ENCODE data around the gene RGS2. TPM values are rescaled to one million over a fixed set of nuclear protein-coding genes. Genes with fewer than 3 reads are reported as not detected.

The RGS2 gene
- total RNA-seq, 2 donors from 2014 or later, result 14.1 to 14.2 TPM

DNA sequence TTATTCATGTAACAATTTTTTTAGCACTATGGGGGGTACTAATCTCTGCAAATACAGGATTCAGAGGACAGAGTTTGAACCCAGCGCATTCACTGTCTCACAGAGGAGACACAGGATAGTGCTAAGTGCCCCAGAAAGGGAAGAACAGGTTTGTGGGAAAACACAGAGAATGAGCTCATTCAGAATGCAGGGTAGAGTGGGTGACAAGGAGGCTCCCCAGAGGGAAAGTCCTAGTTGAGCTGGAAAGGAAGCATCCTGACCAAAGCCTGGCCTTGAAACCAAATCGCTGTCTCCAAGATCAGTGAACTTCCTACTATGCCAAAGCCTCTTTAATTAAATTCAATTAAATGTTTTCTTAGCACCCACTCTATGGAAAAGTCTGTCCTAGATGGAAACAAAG is 19.0 kb upstream of the RGS2 start:
- H3K27me3 Mint-ChIP-seq (ENCODE audit: insufficient read depth), result no peaks in the 10 kb centered on the region
- DNase-seq, result no peak
- Histone ChIP-seq H3K27ac (ENCODE audit: low read depth, low read length) (no peak overlapping the region), H3K9me3 (ENCODE audit: control insufficient read depth, low read length) (no peaks in the 10 kb centered on the region), H3K36me3 (ENCODE audit: control insufficient read depth, insufficient read depth, low read length) (no peaks in the 10 kb centered on the region), H3K4me1 (ENCODE audit: control insufficient read depth, insufficient read depth, low read length) (no peaks in the 10 kb centered on the region), H3K27me3 (ENCODE audit: control insufficient read depth, insufficient read depth, low read length, poor library complexity, severe bottlenecking) (no peaks in the 10 kb centered on the region), H3K9ac (ENCODE audit: extremely low read depth, low read length, poor library complexity, severe bottlenecking) (no peak overlapping the region), H3K4me3 (ENCODE audit: low read length) (no peak overlapping the region)
- H3K36me3 Mint-ChIP-seq (ENCODE audit: low read depth), result no peaks in the 10 kb centered on the region
- TF ChIP-seq, protein P1, sequence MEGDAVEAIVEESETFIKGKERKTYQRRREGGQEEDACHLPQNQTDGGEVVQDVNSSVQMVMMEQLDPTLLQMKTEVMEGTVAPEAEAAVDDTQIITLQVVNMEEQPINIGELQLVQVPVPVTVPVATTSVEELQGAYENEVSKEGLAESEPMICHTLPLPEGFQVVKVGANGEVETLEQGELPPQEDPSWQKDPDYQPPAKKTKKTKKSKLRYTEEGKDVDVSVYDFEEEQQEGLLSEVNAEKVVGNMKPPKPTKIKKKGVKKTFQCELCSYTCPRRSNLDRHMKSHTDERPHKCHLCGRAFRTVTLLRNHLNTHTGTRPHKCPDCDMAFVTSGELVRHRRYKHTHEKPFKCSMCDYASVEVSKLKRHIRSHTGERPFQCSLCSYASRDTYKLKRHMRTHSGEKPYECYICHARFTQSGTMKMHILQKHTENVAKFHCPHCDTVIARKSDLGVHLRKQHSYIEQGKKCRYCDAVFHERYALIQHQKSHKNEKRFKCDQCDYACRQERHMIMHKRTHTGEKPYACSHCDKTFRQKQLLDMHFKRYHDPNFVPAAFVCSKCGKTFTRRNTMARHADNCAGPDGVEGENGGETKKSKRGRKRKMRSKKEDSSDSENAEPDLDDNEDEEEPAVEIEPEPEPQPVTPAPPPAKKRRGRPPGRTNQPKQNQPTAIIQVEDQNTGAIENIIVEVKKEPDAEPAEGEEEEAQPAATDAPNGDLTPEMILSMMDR (conservative IDR thresholded peaks at IDR 0.05), result no peak
- no peak overlapping the region for H3K4me3 Mint-ChIP-seq
- no peaks in the 10 kb centered on the region for H3K9me3 Mint-ChIP-seq
- 88 to 100% methylated on average over 1 to 2 of the region's 2 CpGs for WGBS, 2 experiments (ENCODE audit: insufficient coverage in 1 of 2, insufficient read length in 1 of 2)
- H3K4me1 Mint-ChIP-seq, result peaks cover 13% of the 10 kb centered on the region
- no peak overlapping the region for H3K27ac Mint-ChIP-seq

DNA sequence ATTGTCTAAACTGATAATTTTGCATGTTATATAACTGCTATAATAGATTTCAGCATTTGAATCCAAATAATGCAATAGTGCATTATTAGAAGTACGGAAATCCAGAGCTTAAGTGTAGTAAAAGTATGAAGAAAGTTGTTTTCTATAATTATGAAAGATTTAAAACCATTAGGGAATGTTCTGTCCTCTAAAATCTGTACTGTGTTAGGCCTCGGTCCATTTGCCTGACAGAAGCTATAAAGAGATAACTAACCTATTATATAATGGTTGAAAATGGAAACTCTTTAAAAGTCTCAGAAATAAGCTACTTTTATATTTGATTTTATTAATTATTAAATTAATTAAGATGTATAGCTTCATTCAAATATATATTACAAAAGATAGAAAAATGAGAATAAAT is 16.2 kb upstream of the RGS2 start:
- no peak overlapping the region for H3K27ac ChIP-seq (ENCODE audit: low read depth, low read length)
- peaks cover 18% of the 10 kb centered on the region for H3K4me1 Mint-ChIP-seq
- H3K36me3 ChIP-seq (ENCODE audit: control insufficient read depth, insufficient read depth, low read length), result no peaks in the 10 kb centered on the region
- no peaks in the 10 kb centered on the region for H3K27me3 ChIP-seq (ENCODE audit: control insufficient read depth, insufficient read depth, low read length, poor library complexity, severe bottlenecking)
- TF ChIP-seq, protein P1 (conservative IDR thresholded peaks at IDR 0.05), result no peak
- DNase-seq, result no peak
- H3K4me3 Mint-ChIP-seq, result no peak overlapping the region
- H3K27ac Mint-ChIP-seq, result no peak overlapping the region
- H3K9me3 ChIP-seq (ENCODE audit: control insufficient read depth, low read length), result no peaks in the 10 kb centered on the region
- H3K9me3 Mint-ChIP-seq, result no peaks in the 10 kb centered on the region
- H3K27me3 Mint-ChIP-seq (ENCODE audit: insufficient read depth), result no peaks in the 10 kb centered on the region
- H3K4me3 ChIP-seq (ENCODE audit: low read length), result no peak overlapping the region
- 90% methylated on average over 2 of the region's 2 CpGs; no CpG with 5 or more reads in 1 of the 2 experiments for WGBS, 2 experiments (ENCODE audit: insufficient coverage in 1 of 2, insufficient read length in 1 of 2)
- no peaks in the 10 kb centered on the region for H3K36me3 Mint-ChIP-seq (ENCODE audit: low read depth)
- no peaks in the 10 kb centered on the region for H3K4me1 ChIP-seq (ENCODE audit: control insufficient read depth, insufficient read depth, low read length)
- H3K9ac ChIP-seq (ENCODE audit: extremely low read depth, low read length, poor library complexity, severe bottlenecking), result no peak overlapping the region

DNA sequence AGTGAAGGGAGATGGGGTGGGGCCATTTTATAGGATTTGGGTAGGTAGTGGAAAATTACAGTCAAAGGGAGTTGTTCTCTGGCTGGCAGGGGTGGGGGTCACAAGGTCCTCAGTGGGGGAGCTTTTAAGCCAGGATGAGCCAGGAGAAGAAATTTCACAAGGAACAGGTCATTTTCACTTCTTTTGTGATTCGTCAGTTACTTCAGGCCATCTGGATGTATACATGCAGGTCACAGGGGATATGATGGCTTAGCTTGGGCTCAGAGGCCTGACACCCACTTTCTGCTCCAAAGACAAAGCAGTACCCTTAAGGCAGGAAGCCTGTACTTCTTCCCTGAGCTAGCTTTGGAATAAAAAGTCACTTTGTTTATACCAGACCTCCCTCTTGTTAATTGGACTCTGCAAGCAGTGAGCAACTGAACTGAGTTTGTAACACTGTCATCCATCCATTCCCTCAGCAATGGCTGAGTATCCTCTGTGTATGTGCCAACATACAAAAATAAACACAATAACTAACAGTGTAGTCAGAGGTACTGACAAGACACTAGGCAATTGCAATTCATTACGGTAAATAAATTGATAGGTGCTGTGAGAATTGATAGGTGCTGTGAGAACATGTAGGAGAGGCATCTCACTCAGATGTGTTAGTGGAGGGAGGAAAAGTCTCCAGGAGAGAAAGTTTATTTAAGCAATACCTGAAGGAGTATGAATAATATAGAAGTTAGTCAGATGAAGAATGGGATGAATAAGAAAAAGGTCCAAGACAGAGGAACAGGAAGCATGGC is 14.7 kb upstream of the RGS2 start:
- Mint-ChIP-seq H3K9me3 (no peaks in the 10 kb centered on the region), H3K4me1 (peaks cover 18% of the 10 kb centered on the region), H3K27ac (peak overlapping the region; percentile 4), H3K4me3 (no peak overlapping the region), H3K36me3 (ENCODE audit: low read depth) (no peaks in the 10 kb centered on the region), H3K27me3 (ENCODE audit: insufficient read depth) (no peaks in the 10 kb centered on the region)
- Histone ChIP-seq H3K9ac (ENCODE audit: extremely low read depth, low read length, poor library complexity, severe bottlenecking) (no peak overlapping the region), H3K9me3 (ENCODE audit: control insufficient read depth, low read length) (no peaks in the 10 kb centered on the region), H3K4me3 (ENCODE audit: low read length) (no peak overlapping the region), H3K36me3 (ENCODE audit: control insufficient read depth, insufficient read depth, low read length) (no peaks in the 10 kb centered on the region), H3K27me3 (ENCODE audit: control insufficient read depth, insufficient read depth, low read length, poor library complexity, severe bottlenecking) (no peaks in the 10 kb centered on the region), H3K4me1 (ENCODE audit: control insufficient read depth, insufficient read depth, low read length) (no peaks in the 10 kb centered on the region), H3K27ac (ENCODE audit: low read depth, low read length) (no peak overlapping the region)
- DNase-seq, result peak; percentile 73
- 87 to 90% methylated on average over 2 of the region's 2 CpGs for WGBS, 2 experiments (ENCODE audit: insufficient coverage in 1 of 2, insufficient read length in 1 of 2)
- TF ChIP-seq, protein P1 (conservative IDR thresholded peaks at IDR 0.05), result no peak

Measured in endodermal cell (in vitro differentiated cells).